WTC11 (cell line): ENCODE measurements around the gene PCDHGA1. TPM values are rescaled to one million over a fixed set of nuclear protein-coding genes. Genes with fewer than 3 reads are reported as not detected.

Experiments used
- ATAC-seq: fragments of 200-7000 bp; cut with Tn5 transposase; 2 replicates; pipeline ENCODE4 v1.10.0; 2021; ENCODE audit warnings: mild to moderate bottlenecking, moderate library complexity
- CTCF ChIA-PET: fragments of 300-600 bp; sonication (Branson Sonifier 250); formaldehyde crosslinking; loops from one replicate; lab custom pipeline; 2021; ENCODE audit warnings: antibody characterized with exemption; lab: Charles Lee
- POLR2A ChIA-PET: fragments of 350-600 bp; sonication (Branson Sonifier 250); formaldehyde crosslinking; loops from one replicate; lab custom pipeline; 2021; ENCODE audit warnings: antibody characterized with exemption; lab: Charles Lee
- DNase-seq: peaks from one replicate; pipeline ENCODE4 v3.0.0; 2021; ENCODE audit warnings: low spot score
- H3K27ac Mint-ChIP-seq: 2 replicates; pipeline ENCODE4 v1.8.0; 2021; ENCODE audit warnings: mixed read lengths
- H3K27me3 Mint-ChIP-seq: 2 replicates; pipeline ENCODE4 v1.8.0; 2021; ENCODE audit warnings: low read depth, mild to moderate bottlenecking, moderate library complexity, mixed read lengths
- H3K36me3 Mint-ChIP-seq: 2 replicates; pipeline ENCODE4 v1.8.0; 2021; ENCODE audit warnings: mixed read lengths
- H3K4me1 Mint-ChIP-seq: 2 replicates; pipeline ENCODE4 v1.8.0; 2022; ENCODE audit warnings: mixed read lengths
- H3K4me3 Mint-ChIP-seq: 2 replicates; pipeline ENCODE4 v1.8.0; 2021; ENCODE audit warnings: mild to moderate bottlenecking, moderate library complexity, mixed read lengths
- H3K9me3 Mint-ChIP-seq: 2 replicates; pipeline ENCODE4 v1.8.0; 2021; ENCODE audit warnings: mixed read lengths
- ARID4B ChIP-seq: sonication (generic); formaldehyde crosslinking; IDR thresholded peaks from 2 replicates; pipeline ENCODE4 v1.8.0; 2023; ENCODE audit warnings: missing genetic modification reagents, mild to moderate bottlenecking, borderline replicate concordance
- ATF6 ChIP-seq: sonication (generic); formaldehyde crosslinking; IDR thresholded peaks from 2 replicates; pipeline ENCODE4 v1.8.1; 2023; ENCODE audit warnings: mild to moderate bottlenecking, missing genetic modification reagents
- CDX4 ChIP-seq: fragments of 250-450 bp; sonication (Bioruptor Pico); IDR thresholded peaks from 2 replicates; pipeline ENCODE4 v1.9.0; 2021; ENCODE audit warnings: moderate library complexity, mild to moderate bottlenecking, inconsistent platforms, borderline replicate concordance
- ETV6 ChIP-seq: sonication (generic); formaldehyde crosslinking; IDR thresholded peaks from 2 replicates; pipeline ENCODE4 v1.8.1; 2022; ENCODE audit warnings: mild to moderate bottlenecking, missing genetic modification reagents
- FOXK1 ChIP-seq: sonication (generic); formaldehyde crosslinking; IDR thresholded peaks from 2 replicates; pipeline ENCODE4 v1.8.0; 2022; ENCODE audit warnings: mild to moderate bottlenecking, moderate library complexity, missing genetic modification reagents
- NFE2L1 ChIP-seq: sonication (generic); formaldehyde crosslinking; IDR thresholded peaks from 2 replicates; pipeline ENCODE4 v1.8.1; 2023; ENCODE audit warnings: missing genetic modification reagents
- NFYB ChIP-seq: sonication (generic); formaldehyde crosslinking; conservative IDR thresholded peaks from 2 replicates; pipeline ENCODE4 v1.8.0; 2022; ENCODE audit warnings: low read depth, missing genetic modification reagents
- NR2C2 ChIP-seq: sonication (generic); formaldehyde crosslinking; IDR thresholded peaks from 2 replicates; pipeline ENCODE4 v1.8.0; 2022; ENCODE audit warnings: mild to moderate bottlenecking, missing genetic modification reagents
- PRDM15 ChIP-seq: sonication (generic); formaldehyde crosslinking; IDR thresholded peaks from 2 replicates; pipeline ENCODE4 v1.8.0; 2022; ENCODE audit warnings: missing genetic modification reagents
- PREB ChIP-seq: sonication (generic); formaldehyde crosslinking; IDR thresholded peaks from 2 replicates; pipeline ENCODE4 v1.8.1; 2022; ENCODE audit warnings: mild to moderate bottlenecking, missing genetic modification reagents, moderate library complexity, borderline replicate concordance
- TEAD1 ChIP-seq: sonication (generic); formaldehyde crosslinking; IDR thresholded peaks from 2 replicates; pipeline ENCODE4 v1.8.0; 2022; ENCODE audit warnings: mild to moderate bottlenecking, missing genetic modification reagents
- USF1 ChIP-seq: sonication (generic); formaldehyde crosslinking; IDR thresholded peaks from 2 replicates; pipeline ENCODE4 v1.8.0; 2022; ENCODE audit warnings: mild to moderate bottlenecking, missing genetic modification reagents
- ZNF512 ChIP-seq: sonication (generic); formaldehyde crosslinking; IDR thresholded peaks from 2 replicates; pipeline ENCODE4 v1.8.1; 2022; ENCODE audit warnings: missing genetic modification reagents, borderline replicate concordance
- ZNF671 ChIP-seq: fragments of 250-450 bp; sonication (Bioruptor Pico); IDR thresholded peaks from 2 replicates; pipeline ENCODE4 v1.8.0; 2021; ENCODE audit warnings: mild to moderate bottlenecking
- total RNA-seq: library from RNA; stranded (reverse); gene quantifications from 3 replicates; pipeline ENCODE4 v1.2.3, GENCODE V29; 2021

PCDHGA1 gene
- total RNA-seq, 1 experiment from 2014 or later, result 1.5 TPM

- TF ChIP-seq ATF6 (CRISPR knock-in tag) (no peak), TEAD1 (no peak), ZNF512 (no peak), PREB (CRISPR knock-in tag) (no peak), NR2C2 (CRISPR knock-in tag) (no peak), USF1 (no peak), ARID4B (CRISPR knock-in tag) (no peak), NFYB (CRISPR knock-in tag) (no peak)
Measured at GRCh38 chr5:141349917-141350619, 19.8 kb downstream of the PCDHGA1 start, which contains the start of gene PCDHGB1 (continued).

GRCh38 chr5:141351591-141351990, 21.3 kb downstream of the PCDHGA1 start:
- CTCF ChIA-PET, result interaction anchor here (0.8 to 3.7 kb wide), 6 partner anchors 8 to 206 kb away, joined by 3 to 27 read pairs (median 12); partner anchors contain the start of genes PCDHB14, PCDHB15, PCDHGA10 and PCDHGB2
- POLR2A ChIA-PET, result no interaction called here
- Mint-ChIP-seq H3K27ac (no peak overlapping the region), H3K9me3 (peaks cover 55% of the 10 kb centered on the region), H3K36me3 (peaks cover 56% of the 10 kb centered on the region), H3K27me3 (peaks cover 8% of the 10 kb centered on the region), H3K4me1 (peaks cover 2% of the 10 kb centered on the region), H3K4me3 (no peak overlapping the region)
- no peak for TF ChIP-seq NFE2L1 (CRISPR knock-in tag)
- no peak for TF ChIP-seq ZNF671 (CRISPR knock-in tag)
- no peak for TF ChIP-seq PRDM15 (CRISPR knock-in tag)
- TF ChIP-seq FOXK1 (CRISPR knock-in tag), result no peak
- TF ChIP-seq NR2C2 (CRISPR knock-in tag), result no peak
- no peak for TF ChIP-seq CDX4 (CRISPR knock-in tag)
- TF ChIP-seq ETV6 (CRISPR knock-in tag), result no peak
- ATAC-seq (no peak), DNase-seq (no peak)
